Embryonic facial prominence (tissue), 1 donor: ENCODE results near the gene TXNL4A.
"Not testable (repeated sequence)": the region's sequence is repeated elsewhere in the genome, so short reads cannot be mapped to it uniquely, and the experiment has no call there.

Source experiments
- DNase-seq: peaks from one replicate; pipeline ENCODE4 v3.0.0-alpha.2; 2016; ENCODE audit errors: extremely low spot score

TXNL4A gene

GRCh38 chr18:79964330-79965118, 23.8 kb downstream of the TXNL4A start, which contains the start of gene HSBP1L1:
HSBP1L1 (plus strand) TSS chr18:79964643; CDS start chr18:79964736, 93 bp downstream.
- DNase-seq: no peak

GRCh38 chr18:79963658-79964329, 24.6 kb downstream of the TXNL4A start:
- no peak for DNase-seq

GRCh38 chr18:79962835-79963657, 25.3 kb downstream of the TXNL4A start:
- no peak for DNase-seq

GRCh38 chr18:79962311-79962710, 26.1 kb downstream of the TXNL4A start:
- no peak for DNase-seq

- no peak for DNase-seq
Measured at GRCh38 chr18:79961527-79962291, 26.7 kb downstream of the TXNL4A start.

GRCh38 chr18:79960921-79961526, 27.3 kb downstream of the TXNL4A start:
- no peak for DNase-seq

- not testable (repeated sequence) for DNase-seq
Measured at GRCh38 chr18:79960161-79960801, 28.1 kb downstream of the TXNL4A start.

GRCh38 chr18:79958981-79959380, 29.4 kb downstream of the TXNL4A start:
- DNase-seq: no peak

- no peak for DNase-seq
Measured at GRCh38 chr18:79956276-79956675, 32.1 kb downstream of the TXNL4A start.

GRCh38 chr18:79955302-79956075, 32.9 kb downstream of the TXNL4A start:
- DNase-seq: no peak

GRCh38 chr18:79954791-79955190, 33.6 kb downstream of the TXNL4A start:
- no peak for DNase-seq

GRCh38 chr18:79953971-79954651, 34.3 kb downstream of the TXNL4A start:
- DNase-seq: no peak

- DNase-seq: no peak
Measured at GRCh38 chr18:79952996-79953559, 35.3 kb downstream of the TXNL4A start.

- DNase-seq: no peak
Measured at GRCh38 chr18:79952456-79952995, 35.8 kb downstream of the TXNL4A start.

GRCh38 chr18:79951545-79952455, 36.6 kb downstream of the TXNL4A start, which contains the start of gene SLC66A2:
SLC66A2 (minus strand) TSS chr18:79951653; CDS start chr18:79950926, 727 bp downstream.
- DNase-seq: peak; percentile 63

- no peak for DNase-seq
Measured at GRCh38 chr18:79950515-79951341, 37.6 kb downstream of the TXNL4A start.
